GM23248 (cell line): ENCODE measurements around the gene RIMS1. TPM values are rescaled to one million over a fixed set of nuclear protein-coding genes. Genes with fewer than 3 reads are reported as not detected.

Experiments
- DNase-seq: peaks from one replicate; pipeline ENCODE4 v3.0.0-alpha.2; 2015
- H2AFZ ChIP-seq: fragments of 200-600 bp; sonication (generic); 2 replicates; pipeline ENCODE4 v1.6.1; 2016; ENCODE audit warnings: antibody characterized with exemption
- H3F3A ChIP-seq: fragments of 200-600 bp; sonication (generic); 2 replicates; pipeline ENCODE4 v1.6.1; 2016; ENCODE audit warnings: mild to moderate bottlenecking, antibody characterized with exemption, mixed run types; ENCODE audit not compliant: insufficient read depth
- H3K27ac ChIP-seq: fragments of 200-600 bp; sonication (generic); 2 replicates; pipeline ENCODE4 v1.5.1; 2016; ENCODE audit warnings: mild to moderate bottlenecking
- H3K27me3 ChIP-seq: fragments of 200-600 bp; sonication (generic); replicated peaks from 2 replicates; pipeline ENCODE4 v1.6.1; 2016; ENCODE audit warnings: mild to moderate bottlenecking; ENCODE audit not compliant: insufficient read depth
- H3K36me3 ChIP-seq: fragments of 200-600 bp; sonication (generic); 2 replicates; pipeline ENCODE4 v1.6.1; 2016; ENCODE audit warnings: low read depth, mild to moderate bottlenecking
- H3K4me1 ChIP-seq: fragments of 200-600 bp; sonication (generic); 2 replicates; pipeline ENCODE4 v1.6.1; 2016; ENCODE audit warnings: mild to moderate bottlenecking; ENCODE audit not compliant: insufficient read depth
- H3K4me2 ChIP-seq: fragments of 200-600 bp; sonication (generic); one replicate; pipeline ENCODE4 v1.6.1; 2016; ENCODE audit warnings: mild to moderate bottlenecking; ENCODE audit not compliant: unreplicated experiment
- H3K4me3 ChIP-seq: fragments of 200-600 bp; sonication (generic); 2 replicates; pipeline ENCODE4 v1.5.1; 2016; ENCODE audit warnings: mild to moderate bottlenecking
- H3K79me2 ChIP-seq: fragments of 200-600 bp; sonication (generic); 2 replicates; pipeline ENCODE4 v1.6.1; 2016; ENCODE audit warnings: mild to moderate bottlenecking; ENCODE audit not compliant: insufficient read depth
- H3K9ac ChIP-seq: fragments of 200-600 bp; sonication (generic); 2 replicates; pipeline ENCODE4 v1.6.1; 2016; ENCODE audit warnings: mild to moderate bottlenecking
- H3K9me2 ChIP-seq: fragments of 200-600 bp; sonication (generic); 2 replicates; pipeline ENCODE4 v1.6.1; 2016; ENCODE audit warnings: mixed run types, mild to moderate bottlenecking, moderate library complexity; ENCODE audit not compliant: insufficient read depth
- H3K9me3 ChIP-seq: fragments of 200-600 bp; sonication (generic); one replicate; pipeline ENCODE4 v1.6.1; 2017; ENCODE audit warnings: low read depth
- H4K20me1 ChIP-seq: fragments of 200-600 bp; sonication (generic); 2 replicates; pipeline ENCODE4 v1.6.0; 2016; ENCODE audit not compliant: insufficient read depth
- EZH2 ChIP-seq: fragments of 200-600 bp; sonication (generic); IDR thresholded peaks from 2 replicates; pipeline ENCODE4 v1.6.1; 2018; ENCODE audit warnings: antibody characterized with exemption, mild to moderate bottlenecking; ENCODE audit not compliant: insufficient read depth, poor library complexity, severe bottlenecking
- EZH2phosphoT487 ChIP-seq: fragments of 200-600 bp; sonication (generic); IDR thresholded peaks from 2 replicates; pipeline ENCODE4 v1.6.1; 2018; ENCODE audit warnings: antibody characterized with exemption, moderate library complexity, mild to moderate bottlenecking, low read depth; ENCODE audit not compliant: insufficient read depth
- WGBS, 2 experiments: methylation state at CpG; one replicate each; pipeline ENCODE4 v1.1.6; 2015 to 2017; ENCODE audit warnings: low lambda C conversion rate in 2 of 2, low coverage in 1 of 2; ENCODE audit errors: missing lambda C conversion rate in 2 of 2; 5-methylcytosine and 5-hydroxymethylcytosine counted together
- in situ Hi-C: fragments of 300-500 bp; cut with MboI; formaldehyde crosslinking; loops from 2 replicates; pipeline ENCODE4 v1.15.0; 2020
- polyA plus RNA-seq: library from polyadenylated mRNA; unstranded; fragments of >200 nt; fragmentation: Nextera tagmentation; extraction: Ambion mirVana; gene quantifications from 2 replicates; pipeline ENCODE4 v1.2.1, GENCODE V29; 2016
- total RNA-seq: library from RNA; depleted of rRNA; stranded (reverse); fragments of >200 nt; shearing (Covaris generic); gene quantifications from 2 replicates; pipeline ENCODE4 v1.2.3, GENCODE V29; 2014

RIMS1 gene
- total and polyA plus RNA-seq, 2 experiments from 2014 or later, result 1.8 to 10.6 TPM

DNA sequence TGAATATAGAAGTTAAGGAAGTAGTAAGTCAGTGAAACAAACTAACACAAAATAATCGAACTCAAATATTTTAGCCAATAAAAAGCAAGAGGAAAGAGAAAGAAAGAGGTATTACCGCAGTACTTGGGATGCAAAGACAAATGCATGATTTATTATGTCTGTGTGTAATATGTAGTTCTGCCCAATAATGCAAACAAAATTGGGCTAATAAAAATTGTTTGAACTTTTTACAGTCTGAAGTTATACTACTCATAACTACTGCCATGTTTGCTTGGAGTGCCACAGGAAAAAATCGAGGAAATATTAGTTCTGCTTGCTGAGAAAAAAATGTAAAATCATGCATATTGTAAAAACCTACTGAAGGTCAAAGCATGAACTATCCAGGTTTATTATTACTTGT, 375.2 kb downstream of the RIMS1 start:
- no peaks in the 10 kb centered on the region for H3K9me3 ChIP-seq
- TF ChIP-seq EZH2 (no peak), EZH2phosphoT487 (no peak)
- H3K9ac ChIP-seq, result no peak overlapping the region
- no peak overlapping the region for H3K4me2 ChIP-seq
- H2AFZ ChIP-seq, result no peak overlapping the region
- no peaks in the 10 kb centered on the region for H3K4me1 ChIP-seq
- no peak for DNase-seq
- no peaks in the 10 kb centered on the region for H4K20me1 ChIP-seq
- in situ Hi-C loops, result loop anchor here (25.0 kb wide), 1 partner anchor 326 kb away; no protein-coding TSS in a partner anchor
- no peaks in the 10 kb centered on the region for H3K36me3 ChIP-seq
- no peaks in the 10 kb centered on the region for H3F3A ChIP-seq
- WGBS, 2 experiments, result 33 to 36% methylated on average over 3 of the region's 3 CpGs
- no peak overlapping the region for H3K4me3 ChIP-seq
- H3K27me3 ChIP-seq, result peaks cover 33% of the 10 kb centered on the region; the same call in 1 of the 2 replicates
- H3K79me2 ChIP-seq, result no peaks in the 10 kb centered on the region
- H3K27ac ChIP-seq, result no peak overlapping the region
- H3K9me2 ChIP-seq, result no peaks in the 10 kb centered on the region

DNA sequence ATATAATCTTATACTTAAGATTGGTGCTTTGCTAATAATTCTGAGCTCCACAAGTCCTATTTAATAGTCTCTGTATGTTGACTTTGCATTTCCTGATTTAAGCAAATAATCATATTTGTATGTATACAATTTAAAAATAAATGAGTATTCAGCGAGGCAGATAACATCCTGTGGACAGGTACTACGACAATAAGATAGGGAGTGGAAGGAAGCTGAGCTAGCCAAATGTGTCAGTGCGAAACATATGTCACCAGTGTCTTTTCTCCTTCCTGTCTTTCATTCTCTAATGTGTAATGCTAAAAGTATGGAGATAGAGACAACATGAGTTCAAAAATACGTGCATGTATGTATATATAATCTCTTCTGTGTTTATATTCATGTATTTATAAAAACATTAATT, 375.9 kb downstream of the RIMS1 start:
- Histone ChIP-seq H3K9me2 (no peaks in the 10 kb centered on the region), H3K27me3 (peaks cover 40% of the 10 kb centered on the region; the same call in 1 of the 2 replicates), H3K9me3 (no peaks in the 10 kb centered on the region), H3K4me2 (no peak overlapping the region), H4K20me1 (no peaks in the 10 kb centered on the region), H3K27ac (no peak overlapping the region), H3K4me1 (no peaks in the 10 kb centered on the region), H3K4me3 (no peak overlapping the region), H2AFZ (no peak overlapping the region), H3K79me2 (no peaks in the 10 kb centered on the region), H3K9ac (no peak overlapping the region), H3F3A (no peaks in the 10 kb centered on the region), H3K36me3 (no peaks in the 10 kb centered on the region)
- TF ChIP-seq EZH2, result no peak
- TF ChIP-seq EZH2phosphoT487, result no peak
- 33 to 37% methylated on average over 4 of the region's 4 CpGs for WGBS, 2 experiments
- in situ Hi-C loops, result loop anchor here (25.0 kb wide), 1 partner anchor 325 kb away; no protein-coding TSS in a partner anchor
- DNase-seq, result no peak

- in situ Hi-C loops, result loop anchor here (25.0 kb wide), 1 partner anchor 320 kb away; no protein-coding TSS in a partner anchor
Measured at GRCh38 chr6:72267470-72267869, 381.1 kb downstream of the RIMS1 start.

DNA sequence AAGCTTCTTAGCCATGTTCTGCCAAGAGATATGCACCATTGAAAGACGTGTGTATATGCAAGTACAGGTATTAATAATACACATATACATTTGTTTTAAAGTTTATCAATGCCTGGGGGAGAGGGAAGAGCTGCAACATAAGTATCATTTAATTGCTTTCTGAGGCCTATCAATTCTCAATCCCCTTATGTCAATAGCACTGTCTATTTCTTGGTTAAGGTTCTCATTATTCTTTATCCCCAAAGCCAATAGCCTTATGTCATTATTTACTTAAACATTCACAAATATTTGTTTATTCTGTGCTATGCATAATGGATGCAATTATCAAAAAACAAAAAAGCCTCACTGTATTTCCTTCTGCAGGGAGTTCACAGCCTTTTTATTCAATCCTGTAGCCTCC, 385.2 kb downstream of the RIMS1 start:
- Histone ChIP-seq H3K9ac (no peak overlapping the region), H3K27ac (no peak overlapping the region), H3K9me2 (no peaks in the 10 kb centered on the region), H3K9me3 (no peaks in the 10 kb centered on the region), H3F3A (no peaks in the 10 kb centered on the region), H3K27me3 (peaks cover 20% of the 10 kb centered on the region; the same call in 1 of the 2 replicates), H3K4me1 (0 out of 2 replicates have a peak, but pooled peaks cover 4% of the 10 kb centered on the region), H3K4me3 (no peak overlapping the region), H3K79me2 (no peaks in the 10 kb centered on the region), H2AFZ (no peak overlapping the region), H3K4me2 (no peak overlapping the region), H3K36me3 (no peaks in the 10 kb centered on the region), H4K20me1 (no peaks in the 10 kb centered on the region)
- in situ Hi-C loops, result loop anchor here (25.0 kb wide), 1 partner anchor 316 kb away; no protein-coding TSS in a partner anchor
- 5 to 7% methylated on average over 1 of the region's 1 CpG for WGBS, 2 experiments
- no peak for TF ChIP-seq EZH2
- no peak for DNase-seq

More at GRCh38 chr6:72267470-72267869, 381.1 kb downstream of the RIMS1 start:
- H3K4me2 ChIP-seq, result no peak overlapping the region
- TF ChIP-seq EZH2, result no peak
- no peak for TF ChIP-seq EZH2phosphoT487
- no peaks in the 10 kb centered on the region for H4K20me1 ChIP-seq
- H3K27me3 ChIP-seq, result peaks cover 42% of the 10 kb centered on the region; the same call in 1 of the 2 replicates
- H3K36me3 ChIP-seq, result no peaks in the 10 kb centered on the region
- no peaks in the 10 kb centered on the region for H3K9me3 ChIP-seq
- H3K4me3 ChIP-seq, result no peak overlapping the region
- WGBS, 2 experiments, result 33 to 44% methylated on average over 1 of the region's 1 CpG
- no peak overlapping the region for H3K9ac ChIP-seq
- no peaks in the 10 kb centered on the region for H3K9me2 ChIP-seq
- no peaks in the 10 kb centered on the region for H3K79me2 ChIP-seq
- H2AFZ ChIP-seq, result no peak overlapping the region
- no peak for DNase-seq
- H3K27ac ChIP-seq, result no peak overlapping the region
- H3F3A ChIP-seq, result no peaks in the 10 kb centered on the region
- H3K4me1 ChIP-seq, result no peaks in the 10 kb centered on the region

- TF ChIP-seq EZH2phosphoT487 (no peak), EZH2 (no peak)
- in situ Hi-C loops, result loop anchor here (25.0 kb wide), 1 partner anchor 314 kb away; no protein-coding TSS in a partner anchor
- H2AFZ ChIP-seq, result no peak overlapping the region
- no peaks in the 10 kb centered on the region for H3F3A ChIP-seq
- no peak overlapping the region for H3K4me3 ChIP-seq
- 17 to 20% methylated on average over 1 of the region's 1 CpG for WGBS, 2 experiments
- no peak overlapping the region for H3K9ac ChIP-seq
- H3K4me1 ChIP-seq, result 0 out of 2 replicates have a peak, but pooled peaks cover 4% of the 10 kb centered on the region
- no peaks in the 10 kb centered on the region for H3K79me2 ChIP-seq
- H3K27me3 ChIP-seq, result peaks cover 10% of the 10 kb centered on the region; the same call in 1 of the 2 replicates
- peak; percentile 4 for DNase-seq
- H4K20me1 ChIP-seq, result no peaks in the 10 kb centered on the region
- H3K9me2 ChIP-seq, result no peaks in the 10 kb centered on the region
- no peak overlapping the region for H3K27ac ChIP-seq
- H3K9me3 ChIP-seq, result no peaks in the 10 kb centered on the region
- no peak overlapping the region for H3K4me2 ChIP-seq
- H3K36me3 ChIP-seq, result no peaks in the 10 kb centered on the region
Measured at GRCh38 chr6:72272958-72273357, 386.6 kb downstream of the RIMS1 start.
